ENCODE data around the gene CCDC102A. TPM values are rescaled to one million over a fixed set of nuclear protein-coding genes. Genes with fewer than 3 reads are reported as not detected.
"Not testable (repeated sequence)": the region's sequence is repeated elsewhere in the genome, so short reads cannot be mapped to it uniquely, and the experiment has no call there.

The CCDC102A gene
- total RNA-seq, 1 experiment from 2014 or later, result 7.6 TPM

GRCh38 chr16:57565461-57565860, 29.1 kb upstream of the CCDC102A start:
- no peak for DNase-seq (ENCODE audit: low spot score)

- no peak for DNase-seq (ENCODE audit: low spot score)
Observed at GRCh38 chr16:57564571-57565270, 28.4 kb upstream of the CCDC102A start.

- DNase-seq (ENCODE audit: low spot score), result no peak
Observed at GRCh38 chr16:57563761-57564160, 27.4 kb upstream of the CCDC102A start.

DNA sequence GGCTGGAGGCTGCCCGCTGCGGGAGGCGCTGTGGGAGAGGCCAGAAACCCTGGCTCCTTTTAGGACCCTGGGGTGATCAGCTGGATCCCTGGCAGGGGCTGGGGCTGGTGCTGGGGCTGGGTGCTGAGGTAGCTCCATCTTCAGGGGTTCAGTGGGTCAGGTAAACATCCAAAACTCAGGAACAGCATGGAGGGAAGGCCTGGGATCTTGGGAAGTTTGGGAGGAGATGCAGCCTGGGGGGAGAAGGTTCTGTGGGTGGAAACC, 27.0 kb upstream of the CCDC102A start:
- DNase-seq (ENCODE audit: low spot score), result no peak

- DNase-seq (ENCODE audit: low spot score), result no peak
Observed at GRCh38 chr16:57562669-57563486, 26.5 kb upstream of the CCDC102A start.

GRCh38 chr16:57562066-57562465, 25.7 kb upstream of the CCDC102A start:
- no peak for DNase-seq (ENCODE audit: low spot score)

DNA sequence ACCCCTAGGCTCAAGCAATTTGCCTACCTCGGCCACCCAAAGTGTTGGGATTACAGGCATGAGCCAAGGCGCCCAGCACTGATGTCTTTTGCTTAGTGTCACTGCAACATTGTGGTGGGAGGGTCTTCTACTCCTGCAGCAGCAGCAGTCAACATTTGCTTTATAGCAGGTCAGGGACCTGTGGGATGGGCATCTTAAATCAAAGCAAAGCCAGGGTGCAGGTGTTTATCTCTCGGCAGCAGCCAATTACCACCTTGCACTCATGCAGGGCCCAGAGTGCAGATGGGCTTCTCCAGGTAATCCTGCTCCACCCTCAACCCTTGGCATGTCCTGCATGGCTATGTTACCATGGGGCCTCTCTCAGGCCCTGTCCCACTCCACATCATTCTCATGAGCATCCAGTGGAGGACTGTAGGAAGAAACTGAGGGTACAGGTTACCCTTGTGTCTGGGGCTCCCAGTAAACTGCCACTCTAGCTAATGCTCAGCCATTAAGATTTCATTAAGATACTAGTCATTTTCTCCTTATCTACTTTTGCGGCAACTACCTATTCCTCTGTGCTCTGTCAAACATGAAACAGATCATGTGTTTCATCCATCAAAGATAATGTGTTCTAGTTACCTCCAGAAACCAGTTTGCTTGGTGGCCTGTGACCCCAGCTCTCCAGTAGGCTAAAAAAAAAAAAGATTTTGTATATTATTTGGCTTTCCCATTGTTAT, 22.9 kb upstream of the CCDC102A start:
- no peak for DNase-seq (ENCODE audit: low spot score)

GRCh38 chr16:57556941-57557541, 20.7 kb upstream of the CCDC102A start:
- no peak for DNase-seq (ENCODE audit: low spot score)

GRCh38 chr16:57555831-57556230, 19.5 kb upstream of the CCDC102A start:
- DNase-seq (ENCODE audit: low spot score), result no peak

- no peak for DNase-seq (ENCODE audit: low spot score)
Observed at GRCh38 chr16:57551057-57551456, 14.7 kb upstream of the CCDC102A start.

- DNase-seq (ENCODE audit: low spot score), result no peak
Observed at GRCh38 chr16:57549730-57550129, 13.4 kb upstream of the CCDC102A start.

GRCh38 chr16:57548408-57548807, 12.0 kb upstream of the CCDC102A start:
- no peak for DNase-seq (ENCODE audit: low spot score)

- DNase-seq (ENCODE audit: low spot score), result not testable (repeated sequence)
Observed at GRCh38 chr16:57547524-57547923, 11.2 kb upstream of the CCDC102A start.

DNA sequence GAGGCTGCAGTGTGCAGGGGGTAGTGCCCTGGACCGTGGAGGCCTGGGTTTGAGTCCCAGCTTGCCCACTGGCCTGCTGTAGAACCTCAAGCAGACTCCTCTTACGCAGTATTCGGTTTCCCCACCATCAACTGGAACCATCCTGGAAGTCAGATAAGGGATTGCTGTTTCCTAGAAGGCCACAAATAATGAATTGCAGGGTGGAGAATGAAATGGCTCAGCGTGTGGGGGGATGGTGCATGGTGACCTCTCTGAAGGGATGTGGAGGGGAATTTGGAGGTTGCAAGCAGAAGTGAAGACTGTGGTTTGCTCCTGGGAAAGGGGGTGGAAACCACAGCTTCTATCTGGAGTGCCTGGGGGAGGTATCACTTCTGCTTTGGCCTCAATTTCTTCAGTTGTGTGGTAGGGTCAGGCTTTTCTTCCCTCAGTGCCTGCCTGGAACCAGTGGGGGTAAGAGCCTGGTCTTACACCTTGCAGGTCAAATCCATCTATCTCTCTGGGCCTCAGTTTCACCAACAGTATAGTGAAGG, 7.8 kb upstream of the CCDC102A start:
- DNase-seq (ENCODE audit: low spot score), result no peak

GRCh38 chr16:57541754-57542435, 5.5 kb upstream of the CCDC102A start:
- DNase-seq (ENCODE audit: low spot score), result no peak

GRCh38 chr16:57540906-57541753, 4.8 kb upstream of the CCDC102A start:
- no peak for DNase-seq (ENCODE audit: low spot score)

DNA sequence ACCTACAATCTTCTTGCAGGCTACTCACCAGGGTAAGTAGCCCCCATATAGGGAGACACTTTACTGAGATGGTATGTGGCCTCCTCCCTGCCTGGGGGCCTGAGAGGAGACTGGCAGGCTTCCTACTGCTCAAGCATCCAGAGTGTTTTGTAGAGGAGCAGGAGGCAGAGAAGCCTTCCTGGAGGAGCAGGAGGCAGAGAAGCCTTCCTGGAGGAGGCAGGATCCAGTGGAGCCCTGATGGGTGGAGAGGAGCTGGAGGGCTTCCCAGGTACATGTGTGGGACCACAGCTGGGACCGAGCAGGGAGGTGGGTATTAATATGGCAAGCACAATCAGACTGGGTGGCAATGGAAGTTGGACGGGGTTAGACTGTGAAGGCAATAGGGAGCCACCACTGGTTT, 4.0 kb upstream of the CCDC102A start:
- DNase-seq (ENCODE audit: low spot score), result no peak

- DNase-seq (ENCODE audit: low spot score), result no peak
Observed at GRCh38 chr16:57539072-57539796, 2.9 kb upstream of the CCDC102A start.

DNA sequence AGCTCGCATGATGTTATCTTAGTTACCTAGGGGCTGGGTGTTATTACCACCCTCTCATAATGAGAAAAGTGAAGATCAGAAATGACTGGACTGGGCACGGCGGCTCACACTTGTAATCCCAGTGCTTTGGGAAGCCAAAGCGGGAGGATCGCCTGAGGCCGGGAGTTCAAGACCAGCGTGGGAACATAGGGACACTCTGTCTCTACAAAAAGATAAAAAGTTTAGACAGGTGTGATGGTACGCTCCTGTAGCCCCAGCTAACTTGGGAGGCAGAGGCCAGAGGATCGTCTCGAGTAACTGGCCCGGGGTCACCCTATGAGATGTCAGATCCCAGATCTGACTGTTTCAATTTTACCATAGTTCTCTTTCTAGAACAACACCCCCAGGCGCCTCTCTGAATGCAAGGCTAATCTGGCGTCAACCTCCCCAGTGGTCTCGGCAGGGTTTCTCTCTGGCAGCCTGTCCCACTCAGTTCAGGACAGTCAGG, 1.9 kb upstream of the CCDC102A start:
- DNase-seq (ENCODE audit: low spot score), result no peak

Measured in HT-29 (cell line).